ENCODE results near the gene PHKG2.

PHKG2 gene

DNA sequence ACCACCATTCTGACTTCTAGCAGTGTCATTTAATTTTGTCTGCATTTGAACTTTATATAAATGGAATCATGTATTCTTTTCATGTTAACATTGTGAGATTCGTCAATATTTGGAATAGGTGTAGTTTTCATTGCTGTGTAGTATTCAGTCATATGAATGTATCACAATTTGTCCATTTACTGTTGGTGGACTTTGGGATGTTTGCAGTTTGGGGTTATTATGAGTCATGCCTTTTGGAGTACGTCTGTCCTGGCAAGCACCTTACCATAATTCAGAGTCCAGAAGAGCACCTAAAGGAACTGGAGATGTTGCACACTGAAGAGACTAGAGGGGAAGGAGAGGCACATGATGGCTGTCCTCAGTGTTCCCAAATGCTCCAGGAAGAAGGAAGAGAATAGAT, 3.1 kb upstream of the PHKG2 start:
- in situ Hi-C loops (cut with MboI; ENCODE audit: low pct_unique_long_range_greater_than_20kb, low sequenced_read_pairs, unreplicated experiment): no loop called here
- no peak for DNase-seq (ENCODE audit: low spot score)
- no peak for TF ChIP-seq CTCF (IDR thresholded peaks at IDR 0.05; ENCODE audit: extremely low read depth, insufficient read depth, missing control alignments)

GRCh38 chr16:30746638-30747175, 1.5 kb upstream of the PHKG2 start:
- in situ Hi-C loops (cut with MboI; ENCODE audit: low pct_unique_long_range_greater_than_20kb, low sequenced_read_pairs, unreplicated experiment): no loop called here
- DNase-seq (ENCODE audit: low spot score): no peak
- no peak for TF ChIP-seq CTCF (IDR thresholded peaks at IDR 0.05; ENCODE audit: extremely low read depth, insufficient read depth, missing control alignments)

DNA sequence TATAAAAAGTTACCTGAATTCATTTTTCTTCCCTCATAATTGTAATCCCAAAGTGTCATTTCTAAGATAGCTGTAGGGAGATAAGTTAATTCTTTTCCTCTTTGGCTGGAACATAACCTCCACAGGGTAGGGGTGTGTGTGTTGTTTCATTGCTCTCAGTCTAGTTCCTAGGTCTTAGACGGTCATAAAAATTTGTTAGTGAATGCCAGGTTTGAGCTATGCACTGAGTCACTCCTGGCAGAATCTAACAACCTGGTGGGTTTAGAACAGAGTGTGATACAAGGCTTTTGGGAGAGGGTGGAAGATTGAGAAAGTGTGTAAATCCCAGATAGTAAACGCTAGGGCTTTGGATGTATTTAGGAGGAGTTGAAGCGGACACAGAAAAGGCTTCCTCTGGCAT, 894 bp upstream of the PHKG2 start:
- TF ChIP-seq CTCF (IDR thresholded peaks at IDR 0.05; ENCODE audit: extremely low read depth, insufficient read depth, missing control alignments): no peak
- no peak for DNase-seq (ENCODE audit: low spot score)
- in situ Hi-C loops (cut with MboI; ENCODE audit: low pct_unique_long_range_greater_than_20kb, low sequenced_read_pairs, unreplicated experiment): no loop called here

DNA sequence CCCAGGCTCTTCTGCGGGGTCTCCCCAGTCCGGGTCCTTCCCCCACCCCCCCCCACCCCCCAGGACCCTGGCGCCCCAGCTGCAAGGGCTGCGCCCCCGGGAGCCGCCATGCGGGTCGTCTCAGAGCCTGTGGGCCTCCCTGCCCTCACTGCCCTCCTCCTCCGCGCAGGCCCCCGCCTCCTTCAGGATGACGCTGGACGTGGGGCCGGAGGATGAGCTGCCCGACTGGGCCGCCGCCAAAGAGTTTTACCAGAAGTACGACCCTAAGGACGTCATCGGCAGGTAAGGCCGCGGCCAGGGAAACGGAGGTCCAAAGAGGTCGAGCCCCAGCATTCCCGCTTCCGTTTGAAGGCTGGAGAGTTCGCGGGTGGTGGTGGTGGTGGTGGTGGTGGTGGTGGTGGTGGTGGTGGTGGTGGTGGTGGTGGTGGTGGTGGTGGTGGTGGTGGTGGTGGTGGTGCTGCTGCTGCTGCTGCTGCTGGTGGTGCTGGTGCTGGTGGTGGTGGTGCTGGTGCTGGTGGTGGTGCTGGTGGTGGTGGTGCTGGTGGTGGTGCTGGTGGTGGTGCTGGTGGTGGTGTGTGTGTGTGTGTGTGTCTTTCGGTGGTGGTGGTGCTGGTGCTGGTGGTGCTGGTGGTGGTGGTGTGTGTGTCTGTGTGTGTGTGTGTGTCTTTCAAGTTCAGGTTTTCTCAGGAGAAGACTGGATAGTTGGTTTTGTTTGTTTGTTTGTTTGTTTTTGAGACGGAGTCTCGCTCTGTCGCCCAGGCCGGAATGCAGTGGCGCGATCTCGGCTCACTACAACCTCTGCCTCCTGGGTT, 615 bp downstream of the PHKG2 start:
- in situ Hi-C loops (cut with MboI; ENCODE audit: low pct_unique_long_range_greater_than_20kb, low sequenced_read_pairs, unreplicated experiment): no loop called here
- no peak for TF ChIP-seq CTCF (IDR thresholded peaks at IDR 0.05; ENCODE audit: extremely low read depth, insufficient read depth, missing control alignments)
- DNase-seq (ENCODE audit: low spot score): peak; percentile 70

DNA sequence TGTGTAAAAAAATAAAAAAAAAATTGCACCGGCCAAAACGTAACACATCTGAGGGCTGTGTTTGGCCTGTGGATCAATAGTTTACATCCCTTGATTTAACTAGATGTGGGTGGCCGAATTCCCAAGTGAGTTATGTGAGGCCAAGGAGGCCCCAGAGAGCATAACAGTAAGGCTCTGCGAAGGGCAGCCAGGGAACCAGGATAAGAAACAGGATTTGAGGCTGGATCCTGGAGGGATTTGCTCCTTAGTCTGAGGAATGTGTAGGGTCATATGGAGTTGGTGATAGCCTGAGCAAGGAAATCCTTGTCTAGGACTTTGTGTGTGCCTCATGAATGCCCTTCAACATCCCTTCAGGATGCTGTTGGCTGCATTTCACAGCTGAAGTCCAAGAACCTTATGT, 2.0 kb downstream of the PHKG2 start:
- no peak for TF ChIP-seq CTCF (IDR thresholded peaks at IDR 0.05; ENCODE audit: extremely low read depth, insufficient read depth, missing control alignments)
- in situ Hi-C loops (cut with MboI; ENCODE audit: low pct_unique_long_range_greater_than_20kb, low sequenced_read_pairs, unreplicated experiment): no loop called here
- no peak for DNase-seq (ENCODE audit: low spot score)

DNA sequence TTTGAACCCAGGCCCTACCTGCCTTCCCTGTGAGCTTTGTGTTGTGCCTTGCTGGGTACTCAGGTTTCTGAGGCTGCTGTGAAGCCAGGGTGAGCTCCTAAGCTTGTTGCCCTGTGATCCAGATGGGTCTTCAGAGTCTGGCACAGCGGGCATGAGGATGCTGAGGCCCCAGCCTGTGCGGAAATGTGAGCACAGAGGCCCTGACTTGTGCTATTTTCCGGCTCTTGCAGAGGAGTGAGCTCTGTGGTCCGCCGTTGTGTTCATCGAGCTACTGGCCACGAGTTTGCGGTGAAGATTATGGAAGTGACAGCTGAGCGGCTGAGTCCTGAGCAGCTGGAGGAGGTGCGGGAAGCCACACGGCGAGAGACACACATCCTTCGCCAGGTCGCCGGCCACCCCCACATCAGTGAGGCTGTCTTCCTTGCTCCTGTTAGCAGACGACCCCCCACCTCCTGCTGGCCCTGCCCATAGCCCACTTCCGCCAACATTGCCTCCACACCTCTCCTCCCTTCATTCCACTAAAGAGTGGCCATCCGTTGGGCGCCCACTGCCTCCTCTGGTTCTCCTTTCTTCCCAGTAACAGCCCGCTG, 2.7 kb downstream of the PHKG2 start:
- in situ Hi-C loops (cut with MboI; ENCODE audit: low pct_unique_long_range_greater_than_20kb, low sequenced_read_pairs, unreplicated experiment): no loop called here
- TF ChIP-seq CTCF (IDR thresholded peaks at IDR 0.05; ENCODE audit: extremely low read depth, insufficient read depth, missing control alignments): no peak
- no peak for DNase-seq (ENCODE audit: low spot score)

All from GM13977 (cell line).